GM21367 (cell line): Measurements from ENCODE around the gene ZDHHC1.

ENCODE experiments used
- ATAC-seq: cut with Tn5 transposase; IDR thresholded peaks from one replicate; pipeline ENCODE4 v1.9.1; 2021; ENCODE audit not compliant: unreplicated experiment

ZDHHC1 gene

DNA sequence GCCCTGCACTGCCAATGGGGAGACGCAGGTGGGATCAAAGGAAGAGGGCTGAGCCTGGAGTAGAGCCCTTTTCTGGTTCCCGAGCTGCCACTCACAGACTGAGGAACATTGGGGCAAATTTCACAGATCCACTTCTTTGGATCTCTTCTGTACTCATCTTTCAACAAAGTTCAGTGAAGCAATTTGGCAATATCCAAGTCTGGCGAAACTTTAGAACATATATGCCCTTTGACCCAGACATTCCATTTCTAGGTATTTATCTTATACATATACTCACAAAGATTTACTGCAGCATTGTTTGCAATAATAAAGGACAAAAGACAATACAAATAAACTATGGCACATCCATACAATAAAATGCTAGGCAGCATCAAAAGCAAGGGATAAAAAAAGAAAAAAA, 4.9 kb downstream of the ZDHHC1 start:
- no peak for ATAC-seq

DNA sequence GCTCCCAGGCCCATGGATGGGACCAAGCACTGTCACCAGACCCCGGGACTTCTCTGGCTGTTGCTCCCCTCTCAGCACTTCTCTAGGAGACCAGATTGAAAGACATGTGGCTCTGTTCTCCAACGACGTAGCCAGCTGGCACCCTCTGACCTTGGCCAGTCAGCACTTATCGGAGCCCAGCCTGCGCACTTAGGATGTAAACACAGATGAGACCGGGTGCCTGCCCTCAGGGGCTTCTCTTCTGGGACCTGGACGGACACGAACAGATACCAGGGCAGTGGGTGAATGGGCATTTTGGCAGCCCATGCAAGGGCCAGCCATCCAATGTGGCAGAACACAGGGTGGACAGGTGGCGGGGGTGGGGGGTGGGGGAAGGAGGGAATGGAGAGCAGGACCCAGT, 6.6 kb downstream of the ZDHHC1 start:
- ATAC-seq: no peak

GRCh38 chr16:67407788-67408452, 8.4 kb downstream of the ZDHHC1 start:
- no peak for ATAC-seq

DNA sequence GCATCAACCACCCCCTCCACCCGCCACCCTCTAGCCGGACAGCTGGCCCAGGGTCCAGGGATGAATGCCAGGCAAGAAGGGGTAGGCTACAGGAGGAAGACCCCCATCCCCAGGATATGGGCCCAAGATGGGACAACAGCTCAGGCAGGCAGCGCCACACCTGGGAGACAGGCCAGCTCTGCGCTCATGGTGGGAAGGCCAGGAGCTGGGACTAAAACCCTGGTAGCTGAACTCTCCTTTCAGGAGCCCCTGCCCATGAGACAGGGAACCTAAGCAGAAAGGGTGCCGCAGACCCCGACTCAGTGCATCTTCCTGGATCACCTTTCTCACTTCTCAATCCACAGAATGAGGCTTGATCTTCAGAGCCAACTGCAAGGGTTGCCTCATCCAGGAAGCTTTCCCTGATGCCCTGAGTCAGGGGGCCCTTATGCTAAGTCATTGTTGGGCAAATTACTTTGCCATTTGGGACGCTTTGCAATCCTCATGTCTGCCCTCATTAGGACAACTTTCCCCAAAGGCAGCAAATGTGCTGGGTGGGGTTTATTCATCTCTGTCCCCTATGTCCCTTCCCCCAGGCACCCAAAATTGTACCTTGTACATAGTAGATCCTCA, 9.0 kb downstream of the ZDHHC1 start:
- ATAC-seq: no peak

- no peak for ATAC-seq
These were observed 9.9 kb downstream of the ZDHHC1 start for GRCh38 chr16:67406111-67406971.

- ATAC-seq: no peak
These were observed 10.9 kb downstream of the ZDHHC1 start for GRCh38 chr16:67405336-67405735.

DNA sequence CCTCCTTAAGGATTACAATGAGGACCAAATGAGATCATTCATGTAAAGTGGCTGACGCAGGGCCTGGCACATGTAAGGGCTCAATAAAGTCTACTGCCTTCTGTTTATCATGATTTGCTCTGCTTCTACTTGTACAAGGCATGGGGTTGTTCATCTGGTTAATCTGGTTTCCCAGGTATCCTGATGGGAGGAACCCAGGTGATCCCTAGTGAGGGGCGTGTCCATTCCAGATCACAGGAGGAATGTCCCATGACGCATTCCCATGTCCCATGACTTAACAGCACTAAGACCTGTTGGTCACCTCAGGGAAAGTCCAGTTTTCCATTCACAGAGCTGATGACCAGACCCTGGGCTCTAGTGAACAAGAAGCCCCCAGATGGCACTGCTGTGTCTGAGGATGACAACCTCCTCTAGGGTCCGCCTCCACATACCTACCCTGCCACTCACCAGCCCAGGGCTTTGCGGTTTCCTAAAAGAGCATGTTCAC, 11.5 kb downstream of the ZDHHC1 start:
- no peak for ATAC-seq

GRCh38 chr16:67403976-67404555, 12.2 kb downstream of the ZDHHC1 start:
- ATAC-seq: no peak

DNA sequence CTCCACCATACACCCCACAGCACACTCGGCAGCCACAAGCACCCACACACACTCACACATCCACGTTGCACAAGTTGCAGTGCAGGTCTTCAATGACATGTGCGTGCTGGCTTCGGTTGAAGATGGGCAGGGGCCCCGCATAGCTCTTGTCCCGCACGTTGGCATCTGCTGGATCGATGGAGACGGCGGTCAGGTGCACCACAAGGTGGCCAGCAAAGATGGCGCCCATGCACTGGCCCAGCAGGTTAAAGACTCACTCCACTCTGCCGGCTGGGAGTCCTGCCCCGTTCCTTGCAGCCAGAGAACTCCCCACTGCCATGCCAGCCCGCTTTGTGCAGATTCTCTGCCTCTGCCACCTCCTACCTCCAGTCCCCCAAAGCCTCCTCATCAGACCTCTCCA, 15.4 kb downstream of the ZDHHC1 start:
- ATAC-seq: no peak

- ATAC-seq: no peak
These were observed 16.2 kb downstream of the ZDHHC1 start for GRCh38 chr16:67399749-67400704.

DNA sequence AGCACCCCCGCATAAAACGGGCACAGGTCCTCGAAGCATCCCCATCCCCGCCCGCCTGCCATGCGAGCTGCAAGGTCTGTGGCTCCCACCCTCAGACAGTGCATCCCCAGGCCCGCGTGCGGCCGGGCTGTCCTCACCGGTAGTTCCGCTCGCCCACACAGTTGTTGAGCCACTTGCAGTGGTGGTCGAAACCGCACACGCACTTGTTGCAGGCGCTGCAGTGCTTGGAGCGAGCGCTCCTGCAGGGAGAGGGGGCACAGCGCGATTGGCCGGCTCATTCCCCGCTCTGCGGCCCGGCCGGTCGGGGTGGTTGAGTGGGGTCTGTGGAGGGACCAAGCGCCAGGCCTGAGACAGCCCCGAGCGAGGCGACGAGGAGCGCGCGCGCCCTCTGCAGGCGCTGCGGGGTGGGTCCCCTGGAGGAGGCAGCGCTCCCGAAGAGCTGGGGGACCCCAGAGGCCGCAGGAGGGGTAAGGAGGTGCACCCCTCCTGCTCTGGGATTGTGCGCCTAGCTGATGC, 17.0 kb downstream of the ZDHHC1 start:
- ATAC-seq: no peak

GRCh38 chr16:67398546-67399217, 17.6 kb downstream of the ZDHHC1 start:
- no peak for ATAC-seq

- no peak for ATAC-seq
These were observed 18.3 kb downstream of the ZDHHC1 start for GRCh38 chr16:67397812-67398545.

DNA sequence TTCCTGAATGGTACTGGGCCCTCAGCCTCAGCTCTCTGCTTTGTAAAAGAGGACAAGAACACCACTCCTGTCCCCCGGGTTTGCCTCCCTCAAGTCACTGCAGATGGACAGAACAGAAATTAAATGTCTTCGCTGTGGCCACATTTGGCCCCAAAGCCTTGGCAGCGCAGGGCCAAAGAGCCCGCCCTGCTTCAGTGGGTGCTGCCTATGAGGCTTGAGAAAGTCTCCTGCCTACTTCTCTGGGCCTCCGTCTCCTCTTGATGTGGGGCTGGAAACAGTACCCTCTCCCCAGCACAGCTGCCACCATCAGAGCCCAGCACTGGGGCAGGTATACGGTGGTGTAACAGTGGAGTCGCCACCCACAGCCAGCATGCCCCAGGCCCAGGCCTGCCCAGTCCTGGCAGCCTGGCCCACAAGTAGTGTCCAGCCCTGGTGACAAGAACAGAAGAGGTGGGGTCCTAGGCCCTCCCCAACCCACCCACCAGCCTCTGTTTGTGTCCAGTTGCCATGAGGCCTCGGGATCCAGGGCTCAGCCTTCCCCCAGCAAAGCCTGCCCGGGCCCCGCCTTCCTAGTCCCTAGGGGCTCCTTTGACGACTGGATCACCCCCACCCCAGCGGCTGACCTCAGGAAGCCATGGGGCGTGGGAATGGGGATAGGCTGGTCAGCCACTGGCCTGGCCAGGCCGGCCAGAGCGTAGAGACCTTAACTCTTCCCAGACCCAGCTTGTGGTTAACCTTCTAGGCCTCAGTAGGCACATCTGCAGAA, 19.1 kb downstream of the ZDHHC1 start:
- ATAC-seq: no peak

DNA sequence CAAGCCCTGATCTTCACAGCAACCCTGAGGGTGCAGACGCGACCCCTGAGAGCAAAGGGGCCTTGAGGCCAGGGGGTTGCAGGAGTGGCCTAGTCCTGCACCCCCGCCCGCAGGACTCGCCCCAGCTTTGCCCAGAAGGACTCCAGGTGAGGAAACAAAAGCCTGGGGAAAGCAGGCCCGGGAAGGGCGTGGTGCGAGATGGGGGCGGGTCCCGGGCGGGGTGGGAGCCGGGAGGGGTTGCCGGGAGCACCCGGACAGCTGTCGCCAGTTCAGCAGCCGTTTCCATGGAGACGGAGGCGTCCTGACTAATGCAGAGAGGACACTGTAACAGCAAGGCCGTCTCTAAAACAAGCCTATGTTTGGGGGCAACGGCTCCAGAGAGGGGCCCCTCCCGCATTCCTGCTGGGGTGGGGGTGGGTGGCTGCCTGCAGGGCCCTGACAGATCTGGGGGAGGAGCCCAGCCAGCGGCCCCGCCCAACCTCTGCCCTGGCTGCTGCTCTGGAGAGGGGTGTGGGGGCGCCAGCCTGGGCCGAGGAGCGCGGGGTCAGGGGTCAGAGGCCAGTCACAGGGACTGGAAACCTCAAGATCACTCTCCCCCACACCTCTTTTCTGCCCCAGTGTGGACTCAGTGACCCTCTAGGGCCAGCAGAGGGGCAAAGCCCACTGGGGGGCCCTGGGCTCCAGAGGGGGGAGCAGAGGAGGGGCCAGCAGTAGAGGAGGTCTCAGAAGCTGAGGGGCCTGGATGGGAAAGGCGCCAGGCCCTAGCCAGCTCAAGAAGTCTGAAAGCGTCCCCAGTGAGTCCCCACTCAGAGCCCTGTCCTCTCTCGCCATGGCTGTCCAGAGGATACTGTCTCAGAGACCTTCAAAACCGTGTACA, 19.9 kb downstream of the ZDHHC1 start:
- no peak for ATAC-seq

- ATAC-seq: no peak
These were observed 20.7 kb downstream of the ZDHHC1 start for GRCh38 chr16:67395458-67396158.

DNA sequence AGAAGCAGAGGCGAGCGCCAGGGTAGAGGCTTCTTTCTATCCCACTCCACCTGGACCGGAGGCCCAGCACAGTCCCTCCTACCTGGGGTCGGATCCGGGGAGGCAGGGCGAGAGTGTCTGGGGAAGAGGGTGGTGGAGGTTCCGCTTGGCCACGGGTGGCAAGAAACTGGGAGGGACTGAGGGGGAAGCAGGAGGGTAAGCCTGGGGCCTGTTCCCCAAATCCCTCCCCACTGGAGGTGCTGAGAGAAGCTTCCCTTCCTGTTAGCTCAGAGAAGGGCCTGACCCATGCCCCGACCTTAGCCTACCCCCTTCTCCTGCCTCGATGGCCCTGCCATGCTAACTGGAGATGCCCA, 21.2 kb downstream of the ZDHHC1 start:
- no peak for ATAC-seq
